H1 (cell line): ENCODE measurements around the gene KLHL18. TPM values are rescaled to one million over a fixed set of nuclear protein-coding genes. Genes with fewer than 3 reads are reported as not detected.

Source experiments
- CTCF ChIA-PET: fragments of 300-600 bp; sonication (Branson Sonifier 250); formaldehyde crosslinking; loops from one replicate; lab custom pipeline; 2021; ENCODE audit not compliant: partially characterized antibody; lab: Charles Lee
- POLR2A ChIA-PET: fragments of 300-600 bp; sonication (Branson Sonifier 250); formaldehyde crosslinking; loops from one replicate; lab custom pipeline; 2021; ENCODE audit warnings: inconsistent platforms; ENCODE audit not compliant: partially characterized antibody; lab: Charles Lee
- DNase-seq, 2 experiments: peaks; one replicate each; pipeline versions ENCODE4 v3.0.0 to v3.0.0-alpha.2; 2010 to 2022; ENCODE audit warnings: low spot score in 2 of 2, low read depth in 1 of 2, mixed read lengths in 1 of 2
- FAIRE-seq: peaks from 2 replicates; lab custom pipeline; 2011; peaks lifted over from hg19 to GRCh38; lab: Jason Lieb, UNC
- H2AFZ ChIP-seq: 2 replicates; pipeline ENCODE4 v1.8.1; 2012; ENCODE audit warnings: low read length, inconsistent platforms
- H2AK5ac ChIP-seq: 2 replicates; pipeline ENCODE4 v1.6.1; 2013; ENCODE audit warnings: low read depth, low read length
- H2BK120ac ChIP-seq: replicated peaks from 2 replicates; pipeline ENCODE3; 2013; ENCODE audit warnings: low read depth, low read length, inconsistent platforms
- H2BK12ac ChIP-seq: 2 replicates; pipeline ENCODE4 v1.6.1; 2013; ENCODE audit warnings: low read depth, low read length
- H2BK15ac ChIP-seq: 2 replicates; pipeline ENCODE4 v1.6.1; 2013; ENCODE audit warnings: low read length
- H2BK20ac ChIP-seq: 2 replicates; pipeline ENCODE4 v1.6.1; 2013; ENCODE audit warnings: low read length
- H2BK5ac ChIP-seq: 2 replicates; pipeline ENCODE4 v1.6.1; 2013; ENCODE audit warnings: low read depth, low read length
- H3K14ac ChIP-seq: 2 replicates; pipeline ENCODE4 v1.6.1; 2013; ENCODE audit warnings: inconsistent platforms; ENCODE audit not compliant: insufficient read length
- H3K18ac ChIP-seq: 2 replicates; pipeline ENCODE4 v1.6.1; 2013; ENCODE audit warnings: low read length; ENCODE audit errors: extremely low read depth
- H3K23ac ChIP-seq: 2 replicates; pipeline ENCODE4 v1.6.1; 2013; ENCODE audit warnings: inconsistent platforms; ENCODE audit not compliant: insufficient read length
- H3K23me2 ChIP-seq: 2 replicates; pipeline ENCODE4 v1.6.1; 2013; ENCODE audit warnings: low read depth, low read length
- H3K27ac ChIP-seq: 2 replicates; pipeline ENCODE4 v1.6.1; 2011; ENCODE audit warnings: low read depth, low read length, inconsistent platforms
- H3K27me3 ChIP-seq, 4 experiments: replicated peaks in 1 of 4; 1 replicate in 1 of 4; 2 replicates in 3 of 4; pipeline versions ENCODE4 v1.6.1 to v1.8.1; 2011 to 2013; ENCODE audit warnings: low read length in 3 of 4, mild to moderate bottlenecking in 3 of 4, inconsistent platforms in 2 of 4, mixed read lengths in 2 of 4, moderate library complexity in 1 of 4; ENCODE audit not compliant: control insufficient read depth in 3 of 4, insufficient read depth in 3 of 4; ENCODE audit errors: extremely low read depth in 1 of 4
- H3K36me3 ChIP-seq, 4 experiments: 2 replicates each; pipeline versions ENCODE4 v1.6.1 to v1.8.1; 2011 to 2013; ENCODE audit warnings: mild to moderate bottlenecking in 4 of 4, low read length in 3 of 4, moderate library complexity in 2 of 4, control low read depth in 1 of 4, inconsistent platforms in 1 of 4; ENCODE audit not compliant: insufficient read depth in 4 of 4, control insufficient read depth in 2 of 4
- H3K4ac ChIP-seq: replicated peaks from 2 replicates; pipeline ENCODE3; 2013; ENCODE audit warnings: low read length, low read depth, mixed read lengths, inconsistent platforms; ENCODE audit not compliant: insufficient read length
- H3K4me1 ChIP-seq, 4 experiments: replicated peaks in 1 of 4; 1 replicate in 1 of 4; 2 replicates in 3 of 4; pipeline versions ENCODE4 v1.6.1 to v1.8.1; 2011 to 2013; ENCODE audit warnings: low read length in 3 of 4, inconsistent platforms in 2 of 4, mixed read lengths in 1 of 4; ENCODE audit not compliant: insufficient read depth in 4 of 4, control insufficient read depth in 3 of 4
- H3K4me2 ChIP-seq, 2 experiments: 2 replicates each; pipeline versions ENCODE4 v1.6.1 to v1.8.1; 2011 to 2013; ENCODE audit warnings: low read depth in 2 of 2, low read length in 2 of 2, control low read depth in 1 of 2, inconsistent platforms in 1 of 2, mild to moderate bottlenecking in 1 of 2; ENCODE audit not compliant: insufficient read depth in 1 of 2
- H3K4me3 ChIP-seq, 4 experiments: fragments of 200-600, 300-600 bp in 1 of 4; sonication (generic), shearing (Covaris generic), sonication (Bioruptor Twin) in 1 of 4; 2 replicates each; pipeline versions ENCODE4 v1.5.1 to v1.8.1; 2011 to 2016; ENCODE audit warnings: low read length in 4 of 4, low read depth in 3 of 4, control low read depth in 2 of 4, inconsistent platforms in 2 of 4, mild to moderate bottlenecking in 2 of 4, mixed read lengths in 1 of 4, moderate library complexity in 1 of 4; ENCODE audit not compliant: insufficient read depth in 2 of 4; ENCODE audit errors: extremely low read depth in 1 of 4
- H3K56ac ChIP-seq: replicated peaks from 2 replicates; pipeline ENCODE3; 2013; ENCODE audit warnings: low read depth, mild to moderate bottlenecking, mixed read lengths, low read length, inconsistent platforms; ENCODE audit not compliant: insufficient read length
- H3K79me1 ChIP-seq: 2 replicates; pipeline ENCODE4 v1.6.1; 2013; ENCODE audit warnings: low read depth, low read length, control low read depth
- H3K79me2 ChIP-seq, 2 experiments: 2 replicates each; pipeline versions ENCODE4 v1.6.1 to v1.8.1; 2012 to 2013; ENCODE audit warnings: low read length in 2 of 2, mild to moderate bottlenecking in 2 of 2, inconsistent platforms in 1 of 2; ENCODE audit not compliant: insufficient read depth in 2 of 2, control insufficient read depth in 1 of 2
- H3K9ac ChIP-seq, 4 experiments: replicated peaks in 1 of 4; 1 replicate in 1 of 4; 2 replicates in 3 of 4; pipeline versions ENCODE4 v1.6.1 to v1.8.1; 2011 to 2013; ENCODE audit warnings: low read depth in 3 of 4, low read length in 3 of 4, control low read depth in 2 of 4, mild to moderate bottlenecking in 2 of 4, moderate library complexity in 2 of 4, inconsistent platforms in 1 of 4; ENCODE audit errors: extremely low read depth in 1 of 4
- H3K9me3 ChIP-seq, 2 experiments: 2 replicates each; pipeline versions ENCODE4 v1.6.1 to v1.8.1; 2012 to 2013; ENCODE audit warnings: mild to moderate bottlenecking in 2 of 2, moderate library complexity in 2 of 2, control low read depth in 1 of 2, inconsistent platforms in 1 of 2, low read depth in 1 of 2, low read length in 1 of 2, mixed read lengths in 1 of 2; ENCODE audit not compliant: insufficient read depth in 2 of 2
- H4K20me1 ChIP-seq, 2 experiments: replicated peaks in 1 of 2; 2 replicates each; pipeline versions ENCODE3 to v1.8.1; 2011 to 2013; ENCODE audit warnings: inconsistent platforms in 2 of 2, low read length in 2 of 2, mild to moderate bottlenecking in 1 of 2; ENCODE audit not compliant: insufficient read depth in 2 of 2, control insufficient read depth in 1 of 2
- H4K5ac ChIP-seq: 2 replicates; pipeline ENCODE4 v1.6.1; 2013; ENCODE audit warnings: low read length, low read depth, mixed read lengths, inconsistent platforms; ENCODE audit not compliant: insufficient read length
- H4K8ac ChIP-seq: 2 replicates; pipeline ENCODE4 v1.8.0; 2013; ENCODE audit warnings: mild to moderate bottlenecking, moderate library complexity, low read length, inconsistent platforms; ENCODE audit not compliant: insufficient read depth; ENCODE audit errors: extremely low read depth
- H4K91ac ChIP-seq: replicated peaks from 2 replicates; pipeline ENCODE3; 2013; ENCODE audit warnings: low read length, mixed read lengths, inconsistent platforms; ENCODE audit not compliant: insufficient read length
- CBX5 ChIP-seq: fragments of 300-800, 300-1000 bp; sonication (generic); IDR thresholded peaks from 2 replicates; pipeline ENCODE4 v1.7.1; 2016; ENCODE audit warnings: antibody characterized with exemption, low read length, low read depth
- CREB1 ChIP-seq: IDR thresholded peaks from 2 replicates; pipeline ENCODE4 v1.6.1; 2012; ENCODE audit warnings: inconsistent platforms
- GABPA ChIP-seq: IDR thresholded peaks from 2 replicates; pipeline ENCODE4 v1.6.1; 2011; ENCODE audit warnings: mild to moderate bottlenecking, low read length, moderate library complexity, borderline replicate concordance; ENCODE audit not compliant: insufficient read depth
- HDAC6 ChIP-seq: IDR thresholded peaks from one replicate; pipeline ENCODE4 v1.7.1; 2012; ENCODE audit warnings: low read depth, mild to moderate bottlenecking, inconsistent platforms, low read length, moderate library complexity
- KDM1A ChIP-seq: fragments of 200-600, 300-600 bp; sonication (generic); IDR thresholded peaks from 2 replicates; pipeline ENCODE4 v1.7.1; 2016; ENCODE audit warnings: mild to moderate bottlenecking, low read length, borderline replicate concordance
- KDM4A ChIP-seq: IDR thresholded peaks from one replicate; pipeline ENCODE4 v1.7.1; 2012; ENCODE audit warnings: low read depth, mild to moderate bottlenecking, moderate library complexity, low read length, inconsistent platforms; ENCODE audit not compliant: severe bottlenecking
- MAFK ChIP-seq: IDR thresholded peaks from 2 replicates; pipeline ENCODE4 v1.6.1; 2012; ENCODE audit warnings: low read depth, mild to moderate bottlenecking, improper control_type of control experiment, low read length
- POLR2AphosphoS5 ChIP-seq: IDR thresholded peaks from 2 replicates; pipeline ENCODE4 v1.6.1; 2011; ENCODE audit warnings: low read depth, low read length
- SRF ChIP-seq: IDR thresholded peaks from 2 replicates; pipeline ENCODE4 v1.6.1; 2011; ENCODE audit warnings: mild to moderate bottlenecking, low read depth, low read length, moderate library complexity
- TCF12 ChIP-seq: IDR thresholded peaks from 2 replicates; pipeline ENCODE4 v1.6.1; 2011; ENCODE audit warnings: low read depth, mild to moderate bottlenecking, low read length
- WGBS, 2 experiments: shearing (Covaris generic) in 1 of 2; methylation state at CpG; one replicate each; pipeline versions ENCODE4 v1.1.6 to v1.1.7; 2013 to 2015; ENCODE audit warnings: low lambda C conversion rate in 2 of 2, mixed read lengths in 2 of 2, inconsistent platforms in 1 of 2, low coverage in 1 of 2, missing lambda C conversion rate in 1 of 2; ENCODE audit not compliant: insufficient replicate concordance in 2 of 2, insufficient coverage in 1 of 2, insufficient read length in 1 of 2; ENCODE audit errors: extremely low coverage in 1 of 2, missing lambda C conversion rate in 1 of 2; 5-methylcytosine and 5-hydroxymethylcytosine counted together
- polyA plus RNA-seq, 7 experiments: library from polyadenylated mRNA; depleted of rRNA in 3 of 7; stranded (reverse) in 5 of 7; unstranded in 2 of 7; fragments of >200 nt in 5 of 7; fragments of 200-250 nt in 2 of 7; gene quantifications; 1 replicate in 5 of 7; 2 replicates in 1 of 7; 4 replicates in 1 of 7; pipeline versions ENCODE4 v1.2.1 to v1.2.3, GENCODE V29; 2011 to 2013; ENCODE audit warnings: missing spikeins in 2 of 7, mixed read lengths in 2 of 7
- total RNA-seq: library from RNA; stranded (reverse); fragmentation: NEBNext Ultra II Directional; extraction: Animal tissue kit (Norgen Biotek cat#: 25700); gene quantifications from 2 replicates; pipeline ENCODE4 v1.2.1, GENCODE V29; 2021
- TF ChIP-seq, protein P1 (sequence below): IDR thresholded peaks from 2 replicates; pipeline ENCODE4 v1.6.1; 2011; ENCODE audit warnings: low read depth, mild to moderate bottlenecking, low read length; ENCODE audit not compliant: insufficient read depth
- TF ChIP-seq, protein P2 (sequence below): IDR thresholded peaks from 2 replicates; pipeline ENCODE4 v1.6.1; 2011; ENCODE audit warnings: low read length, improper control_type of control experiment

Gene KLHL18
- total and polyA plus RNA-seq, 2 of the 8 experiments (the other 6 are each of a cell fraction or from before 2014, with no cell fraction given): 19.9 to 31.7 TPM

DNA sequence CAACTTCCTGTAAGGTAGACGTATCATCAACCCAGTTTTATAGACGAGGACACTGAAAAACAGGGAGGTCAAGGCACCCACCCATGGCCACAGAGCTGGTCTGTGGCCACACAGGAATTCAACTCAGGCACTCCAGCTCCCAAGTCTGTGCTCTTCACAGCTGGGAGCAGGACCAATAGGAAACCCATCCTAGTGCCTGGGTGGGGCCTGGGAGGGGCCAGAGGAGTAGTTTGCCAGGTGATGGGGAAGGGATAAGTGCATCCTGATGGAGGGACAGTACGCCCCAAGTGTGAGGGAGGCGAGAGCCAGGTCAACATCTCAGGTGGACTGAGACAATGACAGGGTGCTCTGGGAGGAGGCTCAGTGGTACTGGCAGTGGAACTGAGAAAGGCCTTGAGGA lies 22.1 kb upstream of the KLHL18 start:
- Histone ChIP-seq H3K79me2 (no peaks in the 10 kb centered on the region), H2BK12ac (peak overlapping the region; percentile 71), H3K4me1 (peaks cover 0 to 12% (median 5%) of the 10 kb centered on the region in 4 experiments; a peak in 6 of 7 replicates), H2BK5ac (no peak overlapping the region), H4K20me1 (no peaks in the 10 kb centered on the region), H2BK120ac (peak overlapping the region; percentile 43), H3K4me3 (no peak overlapping the region), H2AFZ (peak overlapping the region; percentile 42; the same call in 1 of the 2 replicates), H3K18ac (peak overlapping the region; percentile 62; the same call in 1 of the 2 replicates), H3K23me2 (no peaks in the 10 kb centered on the region), H3K4me2 (peak overlapping the region in 1 of 2 experiments; percentile 7; a peak in 1 of 4 replicates), H4K5ac (no peak overlapping the region), H3K56ac (no peak overlapping the region), H3K27me3 (no peaks in the 10 kb centered on the region; a peak in 1 of 7 replicates), H3K79me1 (no peaks in the 10 kb centered on the region), H4K91ac (no peak overlapping the region), H3K27ac (no peak overlapping the region), H2AK5ac (0 out of 2 replicates have a peak overlapping the region, but pooled peaks have one; percentile 56), H3K4ac (peak overlapping the region; percentile 53), H3K36me3 (no peaks in the 10 kb centered on the region), H3K9me3 (no peaks in the 10 kb centered on the region), H4K8ac (no peak overlapping the region), H2BK20ac (no peak overlapping the region), H3K9ac (no peak overlapping the region), H2BK15ac (0 out of 2 replicates have a peak overlapping the region, but pooled peaks have one; percentile 3), H3K14ac (no peak overlapping the region), H3K23ac (no peak overlapping the region)
- no peak for FAIRE-seq
- no peak for DNase-seq
- 82% methylated on average over 4 of the region's 4 CpGs; no CpG with 5 or more reads in 1 of the 2 experiments for WGBS, 2 experiments
- TF ChIP-seq KDM1A (no peak), POLR2AphosphoS5 (no peak), KDM4A (no peak), CBX5 (no peak), GABPA (no peak), SRF (no peak), HDAC6 (no peak), CREB1 (no peak), MAFK (no peak), TCF12 (no peak)
- TF ChIP-seq, protein P1, sequence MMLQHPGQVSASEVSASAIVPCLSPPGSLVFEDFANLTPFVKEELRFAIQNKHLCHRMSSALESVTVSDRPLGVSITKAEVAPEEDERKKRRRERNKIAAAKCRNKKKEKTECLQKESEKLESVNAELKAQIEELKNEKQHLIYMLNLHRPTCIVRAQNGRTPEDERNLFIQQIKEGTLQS: no peak
- TF ChIP-seq, protein P2, sequence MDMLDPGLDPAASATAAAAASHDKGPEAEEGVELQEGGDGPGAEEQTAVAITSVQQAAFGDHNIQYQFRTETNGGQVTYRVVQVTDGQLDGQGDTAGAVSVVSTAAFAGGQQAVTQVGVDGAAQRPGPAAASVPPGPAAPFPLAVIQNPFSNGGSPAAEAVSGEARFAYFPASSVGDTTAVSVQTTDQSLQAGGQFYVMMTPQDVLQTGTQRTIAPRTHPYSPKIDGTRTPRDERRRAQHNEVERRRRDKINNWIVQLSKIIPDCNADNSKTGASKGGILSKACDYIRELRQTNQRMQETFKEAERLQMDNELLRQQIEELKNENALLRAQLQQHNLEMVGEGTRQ: no peak
- CTCF ChIA-PET: interaction anchor here (1.9 to 3.3 kb wide), 2 partner anchors 10 to 64 kb away, joined by 4 to 12 read pairs; no protein-coding TSS in a partner anchor
- POLR2A ChIA-PET: interaction anchor here (0.9 to 1.2 kb wide), 2 partner anchors 120 to 238 kb away, joined by 3 to 4 read pairs; partner anchors contain the start of gene PTPN23
